HCT116 (cell line): ENCODE results near the gene LRRC71.

ENCODE experiments used
- CEBPB ChIP-seq: IDR thresholded peaks from 2 replicates; pipeline ENCODE4 v1.6.1; 2012; ENCODE audit warnings: low read depth
- CTCF ChIP-seq, 3 experiments: fragments of 200-600 bp in 1 of 3; sonication (generic) in 1 of 3; IDR thresholded peaks in 2 of 3; conservative IDR thresholded peaks in 1 of 3; 2 replicates each; pipeline ENCODE4 v1.5.1; 2012 to 2017; ENCODE audit warnings: low read depth in 2 of 3, low read length in 2 of 3, antibody characterized with exemption in 1 of 3, borderline replicate concordance in 1 of 3, control low read depth in 1 of 3, mild to moderate bottlenecking in 1 of 3, mixed read lengths in 1 of 3, mixed run types in 1 of 3, moderate library complexity in 1 of 3; ENCODE audit not compliant: insufficient read depth in 1 of 3
- EGR1 ChIP-seq: IDR thresholded peaks from 2 replicates; pipeline ENCODE4 v1.6.1; 2012; ENCODE audit warnings: low read depth
- EZH2 ChIP-seq: fragments of 200-600 bp; sonication (generic); IDR thresholded peaks from 2 replicates; pipeline ENCODE4 v1.6.1; 2017; ENCODE audit warnings: antibody characterized with exemption, mixed run types
- JUND ChIP-seq: IDR thresholded peaks from 2 replicates; pipeline ENCODE4 v1.6.1; 2012
- MAX ChIP-seq: IDR thresholded peaks from 2 replicates; pipeline ENCODE4 v1.6.1; 2012
- POLR2A ChIP-seq: IDR thresholded peaks from 2 replicates; pipeline ENCODE4 v1.7.0; 2011; ENCODE audit warnings: borderline replicate concordance; ENCODE audit not compliant: insufficient read depth, insufficient read length; ENCODE audit errors: extremely low read depth
- POLR2AphosphoS5 ChIP-seq: IDR thresholded peaks from 2 replicates; pipeline ENCODE4 v1.6.1; 2011; ENCODE audit warnings: mild to moderate bottlenecking, low read depth, low read length, moderate library complexity
- REST ChIP-seq: IDR thresholded peaks from 2 replicates; pipeline ENCODE4 v1.6.1; 2012; ENCODE audit warnings: low read depth
- SIN3A ChIP-seq: IDR thresholded peaks from 2 replicates; pipeline ENCODE4 v1.6.1; 2012; ENCODE audit warnings: low read depth
- SRF ChIP-seq: IDR thresholded peaks from 2 replicates; pipeline ENCODE4 v1.6.1; 2012; ENCODE audit warnings: low read depth
- TCF7L2 ChIP-seq: IDR thresholded peaks from 2 replicates; pipeline ENCODE4 v1.7.0; 2011; ENCODE audit warnings: borderline replicate concordance, inconsistent platforms; ENCODE audit not compliant: insufficient read depth, insufficient read length; ENCODE audit errors: extremely low read depth
- YY1 ChIP-seq: IDR thresholded peaks from 2 replicates; pipeline ENCODE4 v1.6.1; 2011; ENCODE audit warnings: low read length, low read depth, moderate library complexity, mild to moderate bottlenecking; ENCODE audit not compliant: insufficient replicate concordance; ENCODE audit errors: extremely low read depth
- ZNF274 ChIP-seq: fragments of 200-500 bp; sonication (Bioruptor generic); IDR thresholded peaks from 2 replicates; pipeline ENCODE4 v1.6.1; 2014; ENCODE audit warnings: mild to moderate bottlenecking, low read depth, low read length, inconsistent platforms

- no peak for TF ChIP-seq JUND
- TF ChIP-seq CTCF (IDR thresholded peaks at IDR 0.05 in 2 of 3, conservative IDR thresholded peaks at IDR 0.05 in 1 of 3; ENCODE audit: borderline replicate concordance in 1 of 3, insufficient read depth in 1 of 3, low read depth in 2 of 3, low read length in 2 of 3) = no peak
- TF ChIP-seq CEBPB = no peak
- no peak for TF ChIP-seq TCF7L2
- no peak for TF ChIP-seq SRF
- no peak for TF ChIP-seq EZH2
- TF ChIP-seq YY1 = no peak
- TF ChIP-seq ZNF274 = no peak
- no peak for TF ChIP-seq POLR2A
- no peak for TF ChIP-seq POLR2AphosphoS5
- no peak for TF ChIP-seq MAX
- no peak for TF ChIP-seq EGR1
- no peak for TF ChIP-seq SIN3A
- TF ChIP-seq REST = no peak
These were observed 21.2 kb downstream of the LRRC71 start for GRCh38 chr1:156941675-156942074.
